HK-2 (cell line): Measurements from ENCODE around the gene SYT2.
A peak's percentile ranks its signal among the peaks of the same experiment; 100 is the strongest.

Source experiments
- DNase-seq: peaks from one replicate; pipeline ENCODE4 v3.0.0-alpha.2; 2018; ENCODE audit not compliant: unreplicated experiment

Gene SYT2

DNA sequence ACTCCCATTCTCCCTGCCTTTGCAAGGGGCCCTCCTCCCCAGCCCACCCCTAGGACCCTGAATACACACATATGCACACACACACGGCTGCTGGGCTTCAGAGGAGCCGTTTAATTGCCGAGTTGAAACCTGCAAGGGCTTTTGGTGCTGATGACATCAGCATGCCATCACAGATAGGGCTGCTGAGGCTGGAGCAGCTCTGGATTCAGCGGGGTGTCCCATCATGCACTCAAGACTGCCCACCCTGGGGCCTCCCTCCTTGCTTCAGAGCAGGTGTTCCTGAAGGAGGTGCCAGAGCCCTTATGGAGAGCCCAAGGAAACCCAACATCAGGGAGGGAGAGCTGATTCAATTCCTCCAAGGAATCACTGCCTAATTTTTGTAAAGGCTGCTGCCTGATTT, 5.7 kb downstream of the SYT2 start:
- DNase-seq = no peak

DNA sequence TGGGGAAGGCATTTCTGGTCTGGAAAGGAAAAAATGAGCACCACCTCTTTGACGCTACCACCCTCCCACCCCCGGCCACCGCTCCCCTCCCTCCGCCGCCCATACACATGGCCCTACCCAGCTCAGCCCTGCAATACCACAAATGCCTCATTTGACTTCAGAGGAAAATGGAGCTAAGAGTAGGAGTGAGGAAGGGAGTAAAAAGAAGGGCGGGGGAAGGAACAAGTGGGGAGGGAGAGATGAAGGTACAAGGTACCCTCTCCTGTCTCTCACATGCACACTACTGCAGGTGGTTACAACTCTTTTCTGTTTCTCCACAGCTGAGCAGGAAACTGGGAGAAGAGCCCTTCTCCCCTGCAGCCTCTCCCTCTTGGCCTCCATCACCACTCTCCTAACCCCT, 7.1 kb downstream of the SYT2 start:
- no peak for DNase-seq

DNA sequence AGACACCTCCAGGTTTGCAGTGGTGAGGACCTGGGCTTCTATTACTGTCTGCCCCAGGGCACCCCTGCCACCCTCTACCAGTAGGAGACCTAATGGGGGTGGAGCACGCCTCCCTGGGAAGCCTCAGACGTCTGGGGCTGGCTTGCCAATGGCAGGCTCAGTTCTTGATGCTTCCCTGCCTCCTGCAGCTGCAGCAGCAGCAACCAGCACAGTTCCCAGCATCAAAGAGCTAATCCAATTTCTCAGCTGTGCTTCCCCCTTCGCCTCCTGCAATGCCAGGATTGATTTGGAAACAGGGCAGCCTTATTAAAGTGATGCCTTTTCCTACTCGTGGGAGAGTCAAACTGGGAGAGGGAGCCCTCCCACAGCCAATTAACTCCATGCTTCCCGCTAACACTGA, 8.2 kb downstream of the SYT2 start:
- DNase-seq = no peak

DNA sequence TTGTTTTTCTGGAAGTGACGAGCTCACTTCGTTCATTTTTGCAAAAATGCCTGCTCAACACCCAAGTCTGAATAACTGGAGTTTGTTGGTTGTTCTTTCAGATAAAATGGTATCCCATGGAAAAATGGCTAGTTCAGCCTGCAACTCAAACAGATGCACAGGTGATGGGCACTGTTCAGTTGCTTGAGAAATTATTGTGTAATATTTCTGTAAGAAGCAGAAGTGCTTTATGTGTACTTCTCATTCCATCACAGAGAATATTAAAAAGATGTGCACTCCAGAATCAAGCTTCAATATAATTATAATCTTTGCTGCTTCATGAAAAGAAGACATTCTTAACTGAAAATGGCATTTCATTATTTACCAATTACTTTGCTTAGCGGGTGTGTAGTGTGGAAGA, 9.1 kb downstream of the SYT2 start:
- no peak for DNase-seq

DNA sequence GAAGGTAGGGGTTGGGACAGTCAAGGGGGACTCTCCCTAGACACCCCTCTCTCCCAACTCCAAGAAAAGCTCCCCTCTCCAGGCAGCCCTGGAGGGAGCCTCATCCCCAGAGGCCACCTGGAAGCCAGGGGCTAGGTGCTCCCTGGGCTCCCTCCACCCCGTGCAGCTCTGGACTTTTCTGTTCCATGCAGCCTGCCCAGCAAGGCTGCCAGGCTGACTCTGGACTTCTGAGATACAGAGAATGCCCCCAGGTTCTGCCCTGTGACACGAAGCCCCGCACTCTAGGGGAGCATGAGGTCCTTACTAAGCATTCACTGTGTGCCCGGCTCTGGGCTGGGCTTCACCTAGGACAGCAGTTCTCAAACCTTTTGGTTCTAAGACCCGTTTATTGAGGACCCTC, 10.2 kb downstream of the SYT2 start:
- DNase-seq = no peak

DNA sequence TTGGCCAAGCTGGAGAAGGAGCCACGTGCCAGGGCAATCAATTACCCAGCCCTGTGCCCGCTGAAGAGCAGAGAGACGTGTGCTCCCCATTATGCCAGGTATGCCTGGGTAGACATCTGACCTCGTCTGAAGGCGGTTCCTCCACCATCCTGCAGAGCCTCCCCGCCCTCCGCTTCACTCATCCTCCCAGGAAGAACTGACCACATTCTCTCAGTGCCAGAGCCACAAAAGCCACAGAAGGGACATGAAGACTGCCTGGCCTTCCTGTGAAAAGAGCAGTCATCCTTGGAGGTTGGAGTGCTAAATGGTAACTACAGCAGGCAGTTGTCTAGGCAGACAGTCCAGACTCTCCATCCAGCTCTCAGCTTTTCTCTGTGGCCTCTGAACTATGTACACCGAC, 12.0 kb downstream of the SYT2 start:
- peak; percentile 64 for DNase-seq

DNA sequence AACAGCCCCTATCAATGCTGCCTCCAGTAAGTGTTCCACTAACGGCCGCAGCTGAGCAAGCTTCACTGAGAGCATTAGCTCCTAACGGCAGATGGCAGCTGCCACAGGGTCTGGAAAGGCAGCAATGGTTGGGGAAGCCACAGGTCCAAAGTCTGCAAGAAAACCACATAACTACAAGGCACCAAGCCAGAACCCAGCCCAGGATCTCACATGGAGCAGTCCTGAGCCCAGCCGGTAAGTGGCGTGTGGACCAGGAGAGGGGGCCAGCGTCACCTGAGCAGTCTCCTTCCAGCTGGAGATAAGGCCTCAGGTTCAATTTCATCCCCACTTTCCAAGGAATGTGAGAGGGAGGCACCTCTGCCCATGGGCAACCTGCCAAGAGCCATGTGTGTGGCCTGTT, 13.2 kb downstream of the SYT2 start:
- DNase-seq = no peak

DNA sequence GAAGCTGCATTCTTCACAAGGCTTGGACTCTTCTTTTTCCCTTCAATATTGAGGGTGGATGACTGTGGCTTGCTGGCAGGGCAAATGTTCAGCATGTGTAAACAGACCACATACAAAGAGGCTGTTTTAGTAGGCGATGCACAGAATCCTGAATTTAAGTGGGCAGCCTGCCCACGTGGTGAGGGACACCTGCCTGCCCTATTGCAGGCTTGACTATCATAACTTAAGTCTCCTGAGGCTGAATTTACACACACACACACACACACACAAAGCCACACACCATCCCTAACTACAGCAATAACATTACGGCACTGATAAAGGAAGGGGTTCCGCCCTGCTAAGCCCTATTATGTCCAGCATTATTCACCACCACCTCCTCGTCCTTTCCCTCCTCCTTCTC, 15.9 kb downstream of the SYT2 start:
- no peak for DNase-seq

DNA sequence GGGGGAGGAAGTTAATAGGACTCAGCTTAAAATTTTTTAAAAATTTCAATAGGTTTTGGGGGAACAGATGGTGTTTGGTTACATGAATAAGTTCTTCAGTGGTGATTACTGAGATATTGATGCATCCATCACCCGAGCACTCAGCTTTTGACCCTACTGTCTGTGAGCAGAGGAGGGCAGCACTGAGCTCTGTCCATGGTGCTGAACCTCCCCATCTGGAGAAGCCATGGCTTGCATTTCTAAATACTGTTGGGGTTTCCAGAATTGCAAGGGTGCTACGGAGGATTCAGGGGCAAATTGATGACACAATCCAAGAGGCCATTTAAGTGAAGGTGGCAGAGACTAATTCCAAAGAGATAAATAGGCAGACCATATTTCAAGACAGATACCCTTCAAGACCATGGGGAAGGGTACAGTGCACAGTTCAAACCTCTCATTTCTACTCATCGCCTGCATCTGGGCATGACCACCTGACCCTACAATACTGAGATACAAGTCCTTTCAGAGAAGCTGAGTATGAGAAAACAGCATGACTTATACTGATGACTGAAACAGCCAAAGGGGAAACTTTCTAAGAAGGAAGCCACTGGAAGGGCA, 17.2 kb downstream of the SYT2 start:
- DNase-seq = peak; percentile 69

DNA sequence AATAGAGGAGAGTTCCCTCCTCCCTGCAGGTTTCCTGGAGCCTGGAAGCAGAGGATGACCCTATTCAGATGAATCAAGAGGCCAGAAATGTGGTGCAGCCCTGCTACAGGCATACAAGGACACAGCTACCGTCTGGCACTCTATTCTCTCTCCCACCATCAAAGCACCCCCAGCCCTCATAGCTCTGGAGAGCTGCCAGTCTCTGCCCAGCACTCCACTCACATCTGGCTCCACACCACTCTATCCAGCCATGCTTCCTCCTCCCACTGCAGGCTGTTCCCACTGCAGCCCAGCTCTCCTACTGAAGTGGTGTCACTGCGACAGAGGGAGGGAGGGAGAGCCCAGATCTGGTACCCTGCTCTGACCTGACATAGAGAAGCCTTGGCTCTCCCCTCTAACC, 18.4 kb downstream of the SYT2 start:
- DNase-seq = no peak

DNA sequence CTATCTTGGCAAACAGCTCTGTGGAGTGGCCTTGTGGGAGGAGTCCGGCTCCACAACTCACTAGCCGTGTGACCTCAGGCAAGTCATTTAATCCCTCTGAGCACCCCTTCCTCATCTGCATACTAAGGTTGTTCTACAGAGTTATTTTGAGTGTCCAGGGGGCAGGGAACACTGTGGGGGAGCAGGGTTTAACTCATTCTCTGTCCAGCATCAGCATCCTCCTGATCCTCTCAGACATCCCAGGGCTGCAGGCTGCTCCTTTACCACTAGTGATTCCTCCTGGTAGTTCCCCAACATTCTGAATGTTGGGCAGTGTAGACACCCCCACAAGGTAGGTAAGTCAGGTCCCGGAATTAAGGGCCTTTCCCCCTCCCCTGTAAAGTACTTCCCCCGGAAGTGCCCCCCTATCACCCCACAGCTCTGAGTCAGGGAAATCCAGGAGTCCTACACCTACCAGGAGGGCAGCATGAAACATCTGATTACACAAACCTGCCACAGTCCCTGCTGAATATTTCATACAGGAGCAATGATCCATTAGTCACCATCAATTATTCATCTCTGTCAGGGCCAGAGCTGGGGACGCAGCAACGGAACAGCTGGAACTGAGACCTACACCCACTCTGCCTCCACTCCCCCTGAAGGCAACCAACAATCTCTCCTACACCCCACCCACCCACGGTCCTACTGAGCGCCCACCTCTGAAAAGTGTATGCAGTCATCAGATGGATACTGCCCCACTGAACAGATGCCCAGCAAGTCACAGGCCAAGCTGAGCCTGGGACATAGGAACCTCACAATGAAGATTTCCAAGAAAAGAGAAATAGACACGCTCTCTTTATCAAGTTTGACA, 20.5 kb downstream of the SYT2 start:
- no peak for DNase-seq

DNA sequence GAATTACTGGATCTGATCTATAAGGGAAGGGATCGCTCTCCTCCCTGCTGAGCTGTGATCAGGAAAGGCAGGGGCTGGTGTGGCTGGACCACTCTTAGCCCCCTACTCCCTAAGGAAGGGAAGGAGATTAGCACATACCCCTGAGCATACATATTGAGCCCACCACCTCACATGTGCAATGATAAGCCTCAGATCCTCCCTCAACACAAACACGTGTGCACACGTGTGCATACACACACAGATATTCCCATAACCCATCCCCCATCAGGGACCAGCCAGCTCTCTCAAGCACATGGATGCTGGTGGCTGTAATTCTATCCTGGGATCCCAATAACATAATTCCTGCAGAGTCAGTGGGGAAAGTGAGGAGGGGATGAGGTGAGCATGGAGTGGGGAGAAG, 21.2 kb downstream of the SYT2 start:
- DNase-seq = no peak

DNA sequence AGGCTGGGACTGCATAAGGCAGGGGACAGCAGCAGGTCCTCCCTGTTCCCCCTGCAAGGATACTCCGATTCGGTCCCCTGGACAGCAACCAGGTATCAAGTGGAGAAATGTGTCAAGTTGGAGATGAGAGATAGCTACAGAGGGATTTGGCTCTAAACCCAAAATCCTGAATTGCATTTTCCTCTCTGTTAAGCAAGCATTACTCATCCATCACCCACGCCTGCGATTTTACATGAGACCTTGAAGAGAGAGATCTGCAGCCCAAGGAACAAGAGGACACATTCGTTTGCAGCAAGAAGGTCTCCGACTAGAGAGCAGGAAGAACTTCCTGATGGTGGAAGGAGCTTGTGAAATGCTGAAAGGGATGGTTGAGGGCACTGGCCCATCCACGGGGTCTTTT, 21.9 kb downstream of the SYT2 start:
- no peak for DNase-seq

DNA sequence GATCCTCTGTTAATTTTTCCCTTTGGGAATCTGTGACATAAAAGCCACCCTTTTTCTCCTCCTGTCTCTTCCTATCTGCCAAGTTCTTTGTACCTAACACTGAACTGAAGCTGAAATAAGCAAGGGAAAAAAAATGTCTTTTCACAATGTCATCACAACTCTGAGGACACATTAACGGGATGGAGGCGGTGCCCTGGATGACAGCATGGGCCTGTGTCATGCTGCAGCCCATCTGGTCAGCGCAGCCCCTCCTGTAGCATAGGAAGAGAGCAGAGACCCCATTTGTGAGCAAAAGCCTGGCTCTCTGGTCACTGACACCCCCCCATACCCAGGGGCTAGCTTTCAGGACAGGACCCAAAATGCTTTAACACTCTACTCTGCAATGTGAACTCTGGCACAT, 22.5 kb downstream of the SYT2 start:
- DNase-seq = no peak

DNA sequence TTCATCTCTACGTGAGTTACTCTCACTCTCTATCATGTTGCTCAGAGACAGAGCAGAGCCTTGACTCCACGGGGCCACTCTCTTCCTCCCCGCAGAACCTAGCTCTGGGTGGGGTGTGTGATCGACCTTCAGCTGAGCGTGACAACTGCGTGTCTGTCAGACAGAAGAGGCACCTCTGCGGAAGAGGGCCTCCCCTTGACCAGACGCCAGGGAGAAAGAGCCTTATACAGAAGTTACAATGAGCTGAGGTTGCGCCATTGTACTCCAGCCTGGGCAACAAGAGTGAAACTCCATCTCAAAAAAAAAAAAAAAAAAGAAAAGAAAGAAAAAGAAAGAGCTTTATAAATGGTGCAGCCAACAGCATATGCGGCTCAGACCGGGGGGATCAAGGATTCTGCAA, 22.9 kb downstream of the SYT2 start:
- DNase-seq = no peak

DNA sequence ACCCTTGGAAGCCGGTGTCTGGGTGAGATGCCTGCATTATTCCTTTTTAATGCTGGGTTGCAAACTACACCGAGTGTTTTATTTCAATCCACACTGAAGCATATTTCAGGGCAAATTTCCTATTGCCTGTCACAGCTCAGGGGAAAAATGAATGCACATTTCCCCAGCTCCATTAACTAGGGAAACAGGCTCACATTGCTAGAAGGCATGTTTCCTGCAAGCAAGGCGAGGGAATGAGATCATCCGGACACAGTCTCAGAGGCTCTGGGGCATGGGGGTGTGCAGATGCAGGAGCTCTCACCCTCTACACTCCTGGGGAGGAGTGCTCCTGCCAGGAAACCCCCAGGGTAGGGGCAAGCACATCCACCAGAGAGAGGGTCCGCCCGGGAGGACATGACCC, 24.6 kb downstream of the SYT2 start:
- DNase-seq = no peak

DNA sequence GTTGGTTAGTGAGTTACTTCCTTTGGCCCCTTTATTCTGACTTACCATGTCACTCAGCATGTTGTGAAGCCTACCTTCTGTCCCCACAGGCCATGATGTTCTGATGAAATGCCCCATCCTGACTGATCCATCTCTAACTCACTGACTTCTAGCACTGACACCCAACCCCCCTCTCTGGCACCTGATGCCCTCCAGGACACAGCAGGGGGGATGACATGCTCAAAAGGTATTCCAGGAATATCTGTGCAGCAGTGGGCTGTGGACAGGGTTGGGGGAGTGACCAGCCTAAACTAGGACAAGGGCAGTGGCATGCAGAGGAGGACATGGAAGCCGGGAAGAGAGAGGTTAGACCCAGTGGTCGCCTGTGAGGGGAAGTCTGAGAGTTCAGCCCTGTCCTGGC, 25.5 kb downstream of the SYT2 start:
- DNase-seq = peak; percentile 35

DNA sequence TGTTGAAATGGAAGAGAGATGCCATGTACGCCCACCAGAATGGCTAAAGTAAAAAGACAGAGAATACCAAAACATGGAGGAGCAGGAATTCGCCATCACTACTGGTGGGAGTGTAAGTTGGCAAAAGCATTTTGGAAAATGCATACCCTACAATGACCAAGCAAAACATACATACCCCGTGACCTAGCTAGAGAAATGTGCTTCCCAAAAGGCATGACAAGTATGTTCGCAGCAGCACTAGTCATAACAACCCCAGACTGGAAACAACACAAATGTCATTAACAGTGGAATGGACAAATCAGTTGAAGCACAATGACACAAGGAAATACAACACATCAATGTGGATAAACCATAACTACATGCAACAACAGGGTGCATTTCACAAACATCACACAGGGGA, 27.2 kb downstream of the SYT2 start:
- DNase-seq = no peak

DNA sequence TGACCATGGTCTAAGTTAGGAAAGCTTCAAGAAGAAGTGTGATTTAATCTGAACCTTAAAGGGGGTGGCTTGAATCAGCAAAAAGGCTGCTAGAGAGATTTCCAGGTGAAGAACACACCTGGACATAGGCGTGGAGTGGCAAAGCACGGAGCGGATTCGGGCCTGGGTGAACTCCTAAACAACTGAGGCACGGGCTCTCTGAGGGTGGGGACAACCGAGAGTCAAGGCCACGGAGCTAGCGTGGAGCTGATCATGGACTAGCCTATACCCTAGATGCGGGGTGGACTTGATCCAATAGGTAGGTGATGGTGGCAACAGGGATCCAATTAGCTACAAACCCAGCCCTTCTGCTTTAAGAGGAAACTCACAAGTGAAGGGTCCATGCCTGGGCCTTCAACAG, 27.8 kb downstream of the SYT2 start:
- no peak for DNase-seq

DNA sequence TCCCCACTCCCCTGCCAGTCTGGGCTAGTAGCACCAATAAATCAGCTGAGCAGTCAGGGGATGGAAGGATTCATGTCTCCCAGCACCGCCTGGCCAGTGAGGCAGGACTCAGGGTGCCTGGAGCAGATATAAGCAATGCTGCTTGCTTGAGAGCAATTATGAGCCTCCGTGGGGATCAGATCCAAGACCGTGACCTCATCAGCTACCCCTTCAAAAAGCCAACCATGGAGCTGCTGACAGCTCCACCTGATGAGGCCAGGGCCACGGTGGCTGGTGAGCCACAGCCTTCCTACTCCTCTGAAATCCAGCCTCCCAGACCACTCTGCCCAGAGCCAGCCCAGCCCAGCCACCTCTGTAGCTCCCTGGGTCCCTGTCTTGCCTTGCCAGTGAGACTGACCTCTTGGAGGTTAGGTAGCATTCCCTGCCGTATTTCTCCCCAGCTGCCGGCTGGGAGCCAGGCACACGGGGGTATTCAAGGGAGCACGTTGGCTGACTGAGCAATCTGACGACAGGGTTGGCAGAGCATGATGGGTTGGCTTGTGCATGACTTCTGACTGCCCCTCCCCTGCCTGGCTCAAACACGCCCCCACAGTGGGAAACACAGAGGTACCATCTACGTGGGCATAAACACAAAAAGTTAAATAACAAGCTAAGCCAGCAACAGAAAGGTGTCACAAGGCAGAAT, 28.4 kb downstream of the SYT2 start:
- no peak for DNase-seq

DNA sequence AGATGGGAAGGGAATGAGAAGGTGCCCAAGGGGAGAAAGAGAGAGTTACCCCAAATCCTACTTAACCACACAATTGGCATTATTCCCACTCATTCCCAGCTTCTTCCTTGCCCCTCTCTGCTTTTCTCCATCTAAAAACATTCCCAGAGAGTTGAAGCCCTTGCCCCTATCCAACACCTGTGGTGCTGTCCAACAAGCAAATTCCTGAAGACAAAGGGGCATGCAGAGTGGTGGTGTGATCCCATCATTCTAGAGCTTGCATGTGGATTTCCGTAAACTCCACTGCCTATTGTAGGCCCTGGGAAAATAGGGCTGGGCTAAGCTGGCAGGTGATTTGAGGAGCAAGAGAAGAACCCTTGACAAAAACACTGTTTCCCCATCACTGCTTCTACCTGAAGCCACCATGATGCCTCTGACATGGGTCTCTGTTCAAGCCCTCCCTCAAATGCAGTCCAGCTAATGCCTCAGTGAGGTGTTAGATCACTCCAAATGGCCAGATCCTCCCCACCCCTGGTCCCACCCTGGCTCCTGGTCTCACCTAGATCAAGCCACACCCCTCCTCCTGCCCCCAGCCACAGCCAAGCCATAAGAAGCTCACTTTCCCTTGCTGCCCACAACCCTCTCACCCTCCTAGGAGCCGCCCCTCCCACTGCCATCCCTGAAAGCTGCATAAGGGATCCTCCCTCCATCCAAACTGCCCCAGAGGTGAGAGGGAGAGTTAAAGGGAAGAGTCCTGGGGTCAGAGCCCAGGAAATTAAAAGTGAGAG, 29.5 kb downstream of the SYT2 start:
- DNase-seq = no peak

DNA sequence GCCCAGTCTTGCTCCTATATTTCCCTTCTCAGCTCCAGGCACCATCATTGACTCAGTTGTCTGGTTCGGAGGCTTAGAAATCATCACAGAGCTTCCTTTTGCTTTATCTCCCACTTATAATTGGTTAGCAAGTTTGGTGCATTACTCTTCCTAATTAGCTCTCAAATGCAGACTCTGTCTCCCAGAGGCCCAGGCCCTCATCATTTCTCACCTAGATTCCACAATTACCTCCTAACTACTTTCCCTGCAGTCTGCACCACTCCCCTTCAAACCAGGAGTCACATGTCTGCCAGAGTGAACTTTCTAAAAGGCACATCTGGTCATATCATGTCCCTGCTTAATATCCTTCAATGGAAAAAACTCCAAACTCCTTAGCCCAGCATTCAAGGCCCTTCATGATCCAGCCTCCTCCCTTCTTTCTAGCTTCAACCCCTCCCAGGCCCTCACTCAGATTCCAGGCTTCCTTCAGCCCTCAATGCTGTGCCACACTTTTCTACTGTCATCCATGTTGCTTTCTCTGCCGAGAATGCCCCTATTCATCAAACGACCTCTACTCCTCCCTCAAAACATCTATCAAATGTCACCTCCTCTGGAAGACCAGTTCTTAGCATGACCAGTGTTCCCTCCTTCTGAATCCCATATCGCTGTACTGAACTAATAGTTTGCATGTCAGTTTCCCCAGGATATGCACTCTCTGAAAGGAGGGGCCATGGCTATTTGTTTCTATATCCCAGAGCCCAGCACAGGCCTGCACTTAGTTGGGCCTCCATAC, 30.7 kb downstream of the SYT2 start:
- DNase-seq = no peak
